ENCODE measurements around the gene MAST4.

Gene MAST4

GRCh38 chr5:67051164-67051563 lies 455.0 kb downstream of the MAST4 start:
- DNase-seq, result no peak

DNA sequence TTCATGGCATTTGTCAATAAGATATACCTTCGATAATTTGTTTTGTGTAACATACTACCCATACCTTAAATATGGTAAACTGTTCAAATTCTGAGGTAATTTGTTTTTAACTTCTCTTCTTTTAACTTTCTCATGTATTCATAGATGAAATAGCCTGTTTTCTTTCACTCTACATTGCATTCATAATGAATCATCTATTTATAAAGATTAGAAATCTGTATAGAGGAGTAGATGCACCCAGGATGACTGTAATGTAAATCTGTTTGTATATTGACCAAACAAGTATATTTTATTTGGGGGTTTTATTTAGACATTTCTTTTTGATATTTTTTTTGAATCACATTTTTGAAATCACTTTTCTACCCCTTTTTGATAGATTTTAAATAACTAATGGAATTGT lies 455.8 kb downstream of the MAST4 start:
- DNase-seq, result no peak

- no peak for DNase-seq
Measured at GRCh38 chr5:67053229-67053628, 457.0 kb downstream of the MAST4 start.

GRCh38 chr5:67058998-67059743 lies 463.0 kb downstream of the MAST4 start:
- no peak for DNase-seq

GRCh38 chr5:67059744-67060490 lies 463.7 kb downstream of the MAST4 start:
- DNase-seq, result peak; percentile 57

DNA sequence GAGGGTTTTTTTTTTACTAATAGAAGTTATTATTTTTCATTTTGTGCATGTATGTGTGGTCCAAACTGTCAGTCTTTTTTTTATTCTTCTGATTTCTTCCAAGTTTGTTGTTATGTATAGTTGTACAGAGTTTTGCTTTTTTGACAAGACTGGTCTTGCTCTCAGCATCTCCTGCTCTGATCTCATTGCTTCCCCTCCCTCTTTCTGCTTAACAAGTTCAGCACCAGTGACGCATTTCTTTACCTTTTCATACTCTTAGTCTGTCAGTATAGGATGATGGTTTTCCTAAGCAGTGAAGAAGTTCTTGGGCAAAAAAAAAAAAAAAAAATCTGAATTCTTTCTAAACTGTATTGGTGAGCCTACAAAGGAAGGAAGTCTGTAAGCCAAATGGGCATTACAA lies 465.3 kb downstream of the MAST4 start:
- DNase-seq, result no peak

DNA sequence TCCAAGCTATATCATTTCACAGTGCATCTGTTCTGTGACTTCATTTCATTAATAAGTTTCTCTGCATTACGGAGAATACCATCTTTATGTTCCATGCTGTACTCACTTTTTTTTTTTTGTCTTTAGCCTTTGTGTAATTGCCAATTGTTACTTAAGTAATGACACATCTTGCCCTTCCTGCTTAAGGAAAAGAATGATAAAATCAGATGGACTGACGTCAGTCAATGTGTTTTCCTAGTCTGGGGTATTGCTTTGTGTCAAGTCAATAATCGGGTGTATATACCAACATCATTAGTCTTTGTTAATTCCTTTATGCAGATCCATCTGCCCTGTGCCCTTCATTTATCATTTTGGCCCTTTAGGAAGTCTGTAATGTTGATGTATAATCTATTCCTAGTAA lies 466.9 kb downstream of the MAST4 start:
- no peak for DNase-seq

DNA sequence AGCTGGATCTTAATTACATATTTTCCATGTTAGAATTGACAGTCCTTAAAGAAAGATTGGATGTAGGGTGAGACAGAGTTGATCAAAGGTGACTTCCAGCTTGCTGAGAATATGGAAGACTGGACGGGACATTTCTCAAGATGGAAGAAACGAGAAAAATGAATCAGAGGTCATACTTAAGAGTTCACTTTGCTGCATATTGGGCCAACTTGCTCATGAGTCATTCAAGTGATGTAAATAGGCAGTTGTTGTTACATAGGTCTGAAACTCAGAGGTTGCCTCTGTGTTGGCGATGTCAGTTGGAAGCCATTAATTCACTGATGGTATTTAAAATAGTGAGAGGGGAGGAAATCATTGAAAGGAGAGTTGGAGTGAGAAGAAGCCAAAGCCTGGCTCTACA lies 467.6 kb downstream of the MAST4 start:
- DNase-seq, result no peak

GRCh38 chr5:67065237-67065636 lies 469.0 kb downstream of the MAST4 start:
- DNase-seq, result no peak

DNA sequence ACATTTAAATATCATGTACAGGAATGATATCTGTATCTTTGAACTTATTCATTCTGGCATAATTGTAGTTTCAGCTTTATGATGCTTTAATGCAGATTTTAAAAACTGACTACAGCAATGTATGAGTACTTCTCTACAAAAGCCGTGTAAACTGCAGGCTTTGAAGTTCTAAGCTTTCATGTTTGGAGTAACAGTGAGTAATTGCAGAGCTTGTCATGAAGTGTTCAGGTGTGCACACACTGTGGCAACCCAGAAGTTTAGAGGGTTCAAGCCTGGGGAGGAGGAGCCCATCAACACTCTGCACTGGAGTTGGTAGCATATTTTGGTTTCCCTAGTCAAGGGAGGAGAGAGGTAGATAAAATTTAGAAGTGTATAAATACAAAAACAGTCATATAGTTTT lies 469.5 kb downstream of the MAST4 start:
- no peak for DNase-seq

DNA sequence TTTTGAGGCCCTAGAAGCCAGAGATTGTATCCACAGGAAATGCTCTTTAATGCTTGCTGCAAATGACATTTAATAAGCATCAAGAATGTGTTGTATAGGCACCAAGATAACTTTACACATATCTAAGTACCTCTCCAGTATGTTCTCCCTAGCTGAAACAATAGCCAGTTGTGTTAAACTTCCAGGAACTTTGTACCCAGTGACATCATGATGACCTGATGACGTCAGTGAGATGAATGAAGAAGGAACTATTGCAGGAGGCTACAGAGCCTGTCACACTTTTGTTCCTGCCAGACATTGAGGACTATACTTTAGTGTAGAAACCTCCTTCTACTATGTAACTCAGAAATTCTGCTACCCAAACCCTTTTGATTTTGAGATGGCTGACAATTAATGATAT lies 470.6 kb downstream of the MAST4 start:
- DNase-seq, result no peak

- DNase-seq, result no peak
Measured at GRCh38 chr5:67073045-67073680, 477.0 kb downstream of the MAST4 start.

GRCh38 chr5:67077296-67077695 lies 481.1 kb downstream of the MAST4 start:
- DNase-seq, result no peak

- no peak for DNase-seq
Measured at GRCh38 chr5:67081261-67081660, 485.1 kb downstream of the MAST4 start.

GRCh38 chr5:67082941-67083340 lies 486.7 kb downstream of the MAST4 start:
- DNase-seq, result no peak

GRCh38 chr5:67085616-67086015 lies 489.4 kb downstream of the MAST4 start:
- DNase-seq, result no peak

DNA sequence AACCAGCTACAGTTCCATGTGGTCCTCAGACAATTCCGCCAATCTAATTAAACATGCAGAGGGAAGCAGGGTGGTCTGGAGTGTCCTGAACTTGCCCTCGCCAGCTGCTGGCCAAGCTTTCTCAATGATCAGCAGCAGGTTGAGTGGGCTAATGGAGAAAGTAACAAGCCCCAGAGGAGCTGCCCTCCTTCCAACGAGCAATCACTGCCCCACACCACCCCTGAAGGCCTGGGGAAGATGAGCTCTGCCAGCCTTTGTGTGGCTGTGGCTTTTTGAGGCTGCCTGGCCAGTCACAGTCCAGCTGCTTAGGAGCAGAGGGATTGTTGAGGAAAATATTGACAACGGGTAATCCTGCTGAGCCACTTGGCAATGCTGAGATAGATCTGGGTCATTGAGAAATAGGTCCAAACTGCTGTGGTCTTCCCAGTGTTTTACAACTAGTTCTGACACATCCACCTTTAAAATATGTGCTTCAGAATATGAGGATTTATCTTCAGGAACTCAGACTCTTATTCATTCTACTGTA lies 493.1 kb downstream of the MAST4 start:
- peak; percentile 4 for DNase-seq

DNA sequence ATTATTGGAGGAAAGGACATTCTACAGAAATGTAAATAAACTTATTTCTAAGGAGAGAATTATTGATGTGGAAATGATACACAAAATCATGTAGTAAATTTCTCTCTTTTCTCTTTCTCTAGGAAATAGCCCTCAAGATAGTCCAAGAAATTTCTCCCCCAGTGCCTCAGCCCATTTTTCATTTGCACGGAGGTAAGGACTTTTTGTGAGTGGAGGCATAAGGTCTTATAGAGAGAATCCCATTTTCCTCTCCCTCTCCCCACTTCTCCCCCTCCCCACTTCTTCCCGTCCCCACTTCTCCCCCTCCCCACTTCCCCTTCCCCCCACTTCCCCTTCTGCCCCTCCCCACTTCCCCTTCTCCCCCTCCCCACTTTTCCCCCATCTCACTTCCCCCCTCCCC lies 493.8 kb downstream of the MAST4 start:
- DNase-seq, result no peak

- no peak for DNase-seq
Measured at GRCh38 chr5:67090593-67090992, 494.4 kb downstream of the MAST4 start.

DNA sequence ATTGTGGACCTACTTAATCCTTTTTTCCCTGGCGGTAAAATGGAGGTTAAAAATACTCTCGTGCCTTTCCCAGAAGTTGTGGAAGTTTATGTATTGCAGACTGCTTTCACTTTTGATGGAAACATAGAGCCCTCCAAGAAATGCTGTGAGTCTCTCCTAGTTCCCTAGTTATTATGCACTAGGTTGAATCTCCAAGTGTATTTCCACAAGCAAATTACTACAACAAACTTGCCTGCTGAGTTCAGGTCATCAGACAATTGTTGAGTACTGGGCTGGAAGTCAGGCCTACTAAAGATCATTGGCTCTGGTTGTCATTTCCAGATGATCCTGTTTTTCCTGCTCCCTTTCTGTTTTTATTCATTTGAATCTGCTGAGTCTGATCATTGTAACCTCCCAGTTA lies 496.3 kb downstream of the MAST4 start:
- no peak for DNase-seq

- DNase-seq, result no peak
Measured at GRCh38 chr5:67093279-67093678, 497.1 kb downstream of the MAST4 start.

DNA sequence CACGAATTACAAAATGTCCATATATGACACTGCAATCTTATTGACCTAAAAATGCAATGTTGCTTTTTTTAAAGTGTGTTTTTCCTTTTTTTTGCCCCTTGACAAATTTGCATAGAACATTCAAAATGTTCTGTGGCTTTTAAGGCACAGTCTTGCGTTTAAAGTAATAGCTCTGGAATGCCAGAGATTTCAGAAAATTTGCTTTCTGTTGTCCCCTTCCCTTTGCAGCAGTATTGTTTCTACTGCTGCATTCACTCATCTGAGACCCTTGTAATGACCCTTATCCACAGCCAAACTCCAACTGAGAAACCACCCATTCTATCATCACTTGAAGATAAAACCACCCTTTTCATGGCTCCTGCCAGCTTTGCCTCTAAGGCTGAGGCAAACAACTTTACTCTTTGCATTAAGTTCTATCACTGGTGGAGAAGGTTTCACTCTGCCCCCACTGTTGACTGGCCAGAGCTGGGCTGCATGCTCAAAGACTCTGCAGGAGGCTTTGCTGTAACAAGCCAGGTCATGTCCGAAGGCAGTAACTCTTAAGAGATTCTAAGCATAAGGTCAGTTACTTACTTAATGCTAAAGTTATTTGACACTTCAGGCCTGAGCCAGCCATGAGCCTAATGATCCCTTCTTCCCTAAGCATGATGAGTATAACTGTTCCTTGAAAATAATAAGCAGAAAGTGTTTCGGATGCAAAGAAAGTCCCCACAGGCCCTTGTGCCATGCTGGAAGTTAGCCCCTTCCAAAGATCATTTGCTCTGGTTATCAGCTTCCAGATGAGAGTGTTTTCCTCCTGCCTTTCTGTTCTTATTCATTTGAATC lies 498.5 kb downstream of the MAST4 start:
- peak; percentile 44 for DNase-seq

Measured in fibroblast of skin of abdomen (primary cell).